ENCODE data around the gene PCSK2.

- TF ChIP-seq CTCF (conservative IDR thresholded peaks at IDR 0.05) (no peak), EZH2 (IDR thresholded peaks at IDR 0.05; ENCODE audit: low read depth) (no peak)
These were observed 264.6 kb downstream of the PCSK2 start for GRCh38 chr20:17491488-17491887.

Data from PC-9 (cell line).